ENCODE results near the gene JTB.
A peak's percentile ranks its signal among the peaks of the same experiment; 100 is the strongest.

JTB gene

DNA sequence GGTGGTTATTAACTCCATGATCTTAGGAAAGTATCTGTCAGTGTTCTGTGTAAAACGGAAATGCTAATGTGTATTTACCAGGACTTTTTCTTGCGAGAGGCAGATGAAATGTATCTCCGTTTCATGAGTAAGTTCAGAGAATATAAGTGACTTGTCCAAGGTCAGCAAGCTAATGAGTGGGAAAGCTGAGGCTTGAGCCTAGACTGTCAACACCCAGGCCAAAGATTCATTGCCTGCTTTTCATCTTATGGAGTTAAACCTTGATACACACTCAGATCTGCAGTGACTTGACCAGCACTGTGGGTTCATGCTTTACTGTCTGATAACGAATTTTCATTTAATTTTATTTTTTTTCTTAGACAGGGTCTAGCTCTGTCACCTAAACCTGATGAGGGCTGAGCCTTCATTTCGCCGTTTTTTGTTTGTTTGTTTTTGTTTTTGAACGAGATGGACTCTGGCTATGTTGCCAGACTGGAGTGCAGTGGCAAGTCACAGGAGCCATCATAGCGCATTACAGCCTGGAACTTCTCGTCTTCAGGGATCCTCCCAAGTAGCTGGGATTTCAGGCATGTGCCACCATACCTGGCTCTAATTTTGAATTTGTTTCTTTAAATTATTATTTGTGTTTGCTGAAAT is 918 bp upstream of the JTB start:
- DNase-seq (ENCODE audit: low read depth in 3 of 3): no peak

- DNase-seq (ENCODE audit: low read depth in 3 of 3): no peak
Measured at GRCh38 chr1:153976819-153977249, 640 bp downstream of the JTB start.

- no peak for DNase-seq (ENCODE audit: low read depth in 3 of 3)
Measured at GRCh38 chr1:153973525-153973924, 3.9 kb downstream of the JTB start.

- DNase-seq (ENCODE audit: low read depth in 3 of 3): no peak
Measured at GRCh38 chr1:153973071-153973470, 4.4 kb downstream of the JTB start.

DNA sequence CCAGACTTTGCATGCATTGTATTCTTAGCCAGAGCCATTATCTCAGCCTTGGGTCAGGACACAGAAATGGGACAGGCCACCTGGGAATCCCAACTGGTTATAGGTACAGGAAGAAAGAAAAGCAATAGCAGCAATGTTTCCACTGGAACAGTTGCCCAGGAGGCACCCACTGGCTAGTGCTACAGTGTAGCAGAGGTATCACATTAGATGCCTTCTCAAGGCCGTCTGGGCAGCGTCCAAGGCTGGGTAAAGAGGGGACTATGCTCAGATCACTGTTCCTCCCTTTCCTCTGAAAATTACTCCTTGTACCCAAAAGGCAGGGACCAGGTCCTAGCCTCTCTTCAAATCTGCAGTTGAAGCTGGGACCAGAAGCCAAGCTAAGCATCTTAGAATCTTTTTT is 7.1 kb downstream of the JTB start:
- no peak for DNase-seq (ENCODE audit: low read depth in 3 of 3)

- no peak for DNase-seq (ENCODE audit: low read depth in 3 of 3)
Measured at GRCh38 chr1:153968972-153969371, 8.5 kb downstream of the JTB start.

- DNase-seq (ENCODE audit: low read depth in 3 of 3): no peak
Measured at GRCh38 chr1:153968408-153968807, 9.1 kb downstream of the JTB start.

- no peak for DNase-seq (ENCODE audit: low read depth in 3 of 3)
Measured at GRCh38 chr1:153968000-153968363, 9.5 kb downstream of the JTB start.

GRCh38 chr1:153967107-153967999 is 10.1 kb downstream of the JTB start, which contains the start of gene CREB3L4:
Gene CREB3L4, plus strand, starts transcription at chr1:153967902. Its CDS starts 624 bp downstream, at chr1:153968526.
- DNase-seq (ENCODE audit: low read depth in 3 of 3): peak; percentile 50 to 61 (median 60)

DNA sequence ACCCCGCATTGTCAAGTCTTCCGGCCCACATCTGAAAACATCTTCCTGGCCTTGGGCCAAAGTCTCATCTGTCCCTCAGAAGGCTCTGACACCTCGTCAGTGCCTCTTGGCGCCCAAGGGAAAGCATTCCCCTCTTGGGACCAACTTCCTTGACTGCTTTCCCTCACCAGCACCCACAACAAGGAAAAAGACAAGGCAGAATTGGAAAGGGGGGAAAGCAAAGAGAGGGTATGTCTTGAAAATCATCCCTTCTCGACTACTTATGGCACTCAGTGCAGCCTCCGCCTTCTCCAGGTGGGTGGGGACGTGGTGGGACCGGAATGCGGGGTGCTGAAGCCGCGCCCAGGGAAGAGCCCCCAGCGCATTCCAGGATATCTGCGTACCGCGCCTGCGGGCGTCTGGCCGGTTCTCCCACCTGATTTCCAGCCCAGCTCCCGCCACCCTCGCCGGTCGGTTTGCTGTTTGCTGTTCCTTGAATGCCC is 13.6 kb downstream of the JTB start:
- no peak for DNase-seq (ENCODE audit: low read depth in 3 of 3)

GRCh38 chr1:153963030-153963849 is 14.2 kb downstream of the JTB start, which contains the start of gene SLC39A1:
Gene SLC39A1, minus strand, starts transcription at chr1:153963537. Its CDS starts 822 bp downstream, at chr1:153962715.
- peak; percentile 88 to 90 (median 89) for DNase-seq (ENCODE audit: low read depth in 3 of 3)

DNA sequence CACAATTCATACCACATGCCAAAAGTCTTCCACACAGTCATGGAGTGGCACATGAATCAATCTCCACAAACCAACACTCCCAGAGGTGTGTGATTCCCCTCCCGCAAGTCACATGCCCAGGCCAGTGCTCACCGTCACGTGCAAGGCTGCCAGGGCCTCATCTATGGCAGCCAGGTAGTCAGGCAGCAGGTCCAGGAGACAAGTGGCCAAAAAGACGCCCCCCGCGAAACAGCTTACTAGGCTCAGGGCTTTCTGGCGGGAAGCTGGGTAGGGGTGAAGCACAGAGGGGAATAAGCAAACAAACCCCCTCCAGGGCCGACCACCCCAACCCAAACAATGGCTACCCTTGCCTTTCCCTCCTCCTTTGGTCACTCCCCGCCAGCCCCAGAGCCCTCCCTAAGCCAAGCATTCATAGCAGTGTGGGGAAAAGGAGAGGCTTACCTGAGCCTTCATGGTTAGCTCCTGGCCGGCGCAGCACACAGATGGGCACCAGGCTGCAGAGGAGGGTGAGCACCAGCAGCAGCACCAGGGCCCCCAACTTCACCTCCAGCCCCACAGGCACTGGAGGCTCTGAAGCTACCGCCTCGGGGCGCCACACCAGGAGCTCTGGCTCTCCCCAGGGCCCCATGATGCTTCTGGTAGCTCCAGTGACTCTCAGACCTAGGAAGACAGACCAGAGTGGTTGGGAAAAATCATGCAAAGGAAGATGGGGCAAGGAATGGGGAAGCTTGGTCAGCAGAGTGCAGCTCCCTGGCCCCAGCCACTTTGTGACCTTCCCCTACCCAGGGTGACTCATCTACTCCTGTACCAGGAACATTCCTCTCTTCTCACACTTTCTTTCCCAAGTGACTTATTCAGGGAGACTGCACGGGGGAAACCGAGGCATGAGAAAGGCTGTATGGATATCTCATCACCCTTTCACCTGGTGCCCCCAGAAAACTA is 15.1 kb downstream of the JTB start:
- no peak for DNase-seq (ENCODE audit: low read depth in 3 of 3)

- DNase-seq (ENCODE audit: low read depth in 3 of 3): no peak
Measured at GRCh38 chr1:153961421-153961820, 16.1 kb downstream of the JTB start.

DNA sequence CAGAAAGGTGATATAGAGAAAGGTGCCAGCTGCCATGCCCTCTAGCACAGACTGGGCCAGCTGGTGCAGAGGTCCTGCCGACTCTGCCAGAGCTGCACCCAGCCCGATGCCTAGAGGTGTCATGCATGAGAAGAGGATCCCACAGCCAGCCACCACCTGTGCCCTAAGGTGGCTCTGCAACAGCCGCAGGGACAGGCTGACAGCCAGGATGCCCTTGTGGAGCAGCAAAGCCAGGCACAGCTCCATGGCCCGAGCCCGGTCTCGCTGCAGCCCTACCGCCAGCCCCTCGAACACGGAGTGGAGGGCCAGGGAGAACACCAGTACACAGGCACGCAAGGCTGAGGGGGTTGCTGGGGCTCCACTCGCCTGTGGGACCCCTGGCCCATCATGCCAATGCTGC is 17.3 kb downstream of the JTB start:
- DNase-seq (ENCODE audit: low read depth in 3 of 3): no peak

DNA sequence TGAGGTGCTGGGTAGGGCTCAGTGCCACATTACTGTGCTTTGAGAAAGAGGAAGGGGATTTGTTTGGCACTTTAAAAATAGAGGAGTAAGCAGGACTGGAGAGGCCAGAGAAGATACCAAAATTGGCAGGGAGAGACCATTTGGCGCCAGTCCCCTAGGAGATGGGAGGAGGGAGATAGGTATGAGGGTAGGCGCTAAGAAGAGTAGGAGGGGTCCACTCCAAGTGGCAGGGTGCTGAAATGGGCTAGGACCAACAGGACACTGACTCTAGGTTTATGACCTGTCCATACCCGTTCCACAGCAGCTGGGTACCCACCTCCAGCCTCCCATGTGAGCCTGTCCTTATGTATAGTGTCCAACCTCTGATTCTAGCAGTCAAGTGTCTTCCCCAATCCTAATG is 18.0 kb downstream of the JTB start:
- DNase-seq (ENCODE audit: low read depth in 3 of 3): no peak

- DNase-seq (ENCODE audit: low read depth in 3 of 3): no peak
Measured at GRCh38 chr1:153958961-153959260, 18.6 kb downstream of the JTB start.

GRCh38 chr1:153958111-153958960 is 19.1 kb downstream of the JTB start, which contains the start of gene CRTC2:
Gene CRTC2, minus strand, starts transcription at chr1:153958612. Its CDS starts 115 bp downstream, at chr1:153958497.
- DNase-seq (ENCODE audit: low read depth in 3 of 3): peak; percentile 94 to 95 (median 94)

GRCh38 chr1:153957744-153958110 is 19.7 kb downstream of the JTB start:
- no peak for DNase-seq (ENCODE audit: low read depth in 3 of 3)

DNA sequence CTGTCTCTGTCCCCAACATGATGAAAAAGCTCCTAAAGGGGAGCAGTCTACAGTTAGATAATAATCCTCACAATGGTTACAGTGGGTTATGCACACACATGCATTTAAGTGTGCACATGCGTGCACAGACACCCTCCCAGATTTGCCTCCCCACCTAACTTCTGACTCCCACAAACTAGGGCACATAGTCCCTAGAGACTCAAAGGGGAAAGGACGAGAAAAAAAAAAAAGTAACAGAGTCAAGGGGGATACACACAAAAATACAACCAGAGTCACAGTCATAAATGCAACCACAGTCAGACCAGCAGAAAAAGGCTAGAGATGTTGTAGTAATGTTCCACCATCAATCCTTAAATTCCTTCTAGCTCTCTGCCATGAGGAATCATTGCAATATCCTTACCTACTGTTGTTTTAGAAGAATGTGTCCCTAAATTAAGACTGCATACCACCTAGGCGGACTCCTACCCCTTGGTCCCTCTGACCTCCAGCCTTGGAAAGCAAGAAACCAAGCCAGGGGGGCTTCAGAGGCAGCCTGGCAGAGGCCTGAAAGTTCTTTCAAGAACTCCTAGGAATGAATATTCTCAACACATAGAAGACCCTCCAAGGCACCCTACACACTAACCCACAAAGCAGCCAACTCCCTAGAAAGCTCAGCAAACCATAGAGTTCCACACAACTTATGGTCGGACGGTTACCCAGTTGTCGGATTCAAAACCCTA is 20.3 kb downstream of the JTB start:
- no peak for DNase-seq (ENCODE audit: low read depth in 3 of 3)
